Epithelial cell of esophagus (primary cell): ENCODE measurements around the gene TGFBR1.

ENCODE experiments used
- DNase-seq: peaks from one replicate; pipeline ENCODE4 v3.0.0; 2010; ENCODE audit warnings: low read depth
- H3K4me3 ChIP-seq: 2 replicates; pipeline ENCODE4 v1.5.1; 2011; ENCODE audit warnings: mild to moderate bottlenecking, low read length, control low read depth
- CTCF ChIP-seq: IDR thresholded peaks from 2 replicates; pipeline ENCODE4 v1.5.1; 2011; ENCODE audit warnings: low read depth, mild to moderate bottlenecking, low read length, control low read depth, inconsistent platforms; ENCODE audit not compliant: insufficient read depth; ENCODE audit errors: missing control alignments

TGFBR1 gene

GRCh38 chr9:99101812-99102211 is 3.1 kb upstream of the TGFBR1 start:
- DNase-seq = no peak
- no peak for TF ChIP-seq CTCF
- H3K4me3 ChIP-seq = no peak overlapping the region

DNA sequence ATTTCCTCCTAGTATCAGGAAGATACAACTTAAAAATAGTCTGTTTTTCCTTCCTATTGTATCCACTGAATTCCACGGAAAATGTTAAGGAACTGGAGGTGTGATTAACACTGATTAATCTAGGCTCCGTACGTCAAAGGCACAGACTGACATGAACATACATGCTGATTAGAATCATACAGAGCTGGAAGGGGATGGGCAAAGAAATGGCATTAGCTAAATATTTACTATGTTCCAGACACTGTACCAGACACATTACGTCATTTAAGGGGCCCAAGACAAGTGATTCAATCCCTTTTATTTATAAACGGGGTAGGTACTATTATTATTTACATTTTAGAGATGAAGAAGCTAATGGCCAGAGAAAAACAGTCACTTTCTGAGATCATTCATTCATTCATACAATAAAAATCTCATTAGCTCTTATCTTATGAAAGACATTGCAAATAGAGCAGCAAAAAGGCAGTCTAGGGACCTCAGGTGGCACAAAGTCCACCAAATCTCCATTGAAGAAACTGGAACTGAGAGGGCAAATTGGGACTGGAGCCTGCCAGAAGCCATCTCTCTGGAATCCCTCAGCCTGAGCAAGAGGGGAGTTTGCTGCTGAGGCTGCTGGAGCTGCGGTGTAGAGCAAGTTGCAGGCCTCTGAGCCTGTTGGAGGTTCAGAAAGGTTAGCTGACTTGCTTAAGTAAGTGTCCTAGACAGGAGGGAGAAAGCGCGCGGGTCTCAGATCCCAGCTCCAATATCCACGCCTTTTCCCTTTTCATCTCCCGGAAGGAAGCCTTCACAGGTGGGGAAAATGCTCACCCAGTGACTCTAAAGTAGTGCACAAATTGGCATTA is 1.6 kb upstream of the TGFBR1 start:
- TF ChIP-seq CTCF = no peak
- DNase-seq = peak; percentile 93
- no peak overlapping the region for H3K4me3 ChIP-seq

GRCh38 chr9:99103901-99104458 is 933 bp upstream of the TGFBR1 start:
- TF ChIP-seq CTCF = no peak
- DNase-seq = peak; percentile 64
- peak overlapping the region; percentile 57 for H3K4me3 ChIP-seq

DNA sequence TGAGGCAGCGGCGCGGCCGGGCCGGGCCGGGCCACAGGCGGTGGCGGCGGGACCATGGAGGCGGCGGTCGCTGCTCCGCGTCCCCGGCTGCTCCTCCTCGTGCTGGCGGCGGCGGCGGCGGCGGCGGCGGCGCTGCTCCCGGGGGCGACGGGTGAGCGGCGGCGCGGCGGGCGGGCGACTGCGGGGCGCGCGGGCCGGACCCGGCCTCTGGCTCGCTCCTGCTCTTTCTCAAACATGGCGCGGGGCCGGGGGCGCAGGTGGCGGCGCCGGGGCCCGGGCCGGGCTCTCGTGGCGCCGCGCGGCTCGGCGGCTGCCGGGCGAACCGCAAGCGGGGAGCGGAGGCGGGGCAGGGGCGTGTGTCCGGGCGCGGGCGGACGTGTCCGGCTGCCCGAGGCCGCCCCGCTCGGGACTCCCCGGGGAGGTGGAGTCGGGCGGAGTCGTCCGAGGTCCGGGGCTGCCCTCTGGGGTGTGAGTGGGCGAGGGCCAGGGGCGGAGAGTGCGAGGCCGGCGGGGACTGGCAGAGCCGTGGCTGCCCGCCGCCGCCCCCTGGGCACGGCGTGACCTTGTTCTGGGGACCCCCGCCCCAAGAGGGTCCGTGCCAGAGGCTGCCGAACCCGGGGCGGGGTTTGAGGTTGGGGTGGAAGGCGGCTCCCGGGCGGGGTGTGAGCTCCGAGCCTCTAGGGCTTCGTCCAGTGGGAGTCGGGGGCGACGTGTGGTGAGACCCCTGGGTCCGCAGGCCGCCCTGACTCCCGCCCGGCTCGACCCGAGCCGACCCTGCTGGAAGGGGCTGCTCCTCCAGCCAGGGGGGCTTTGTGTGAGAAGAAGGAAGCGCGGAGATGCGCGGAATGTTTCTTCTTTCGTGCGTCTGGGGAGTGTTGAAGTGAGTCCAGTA is 485 bp downstream of the TGFBR1 start:
- H3K4me3 ChIP-seq = peak overlapping the region; percentile 66
- no peak for TF ChIP-seq CTCF
- DNase-seq = peak; percentile 72

DNA sequence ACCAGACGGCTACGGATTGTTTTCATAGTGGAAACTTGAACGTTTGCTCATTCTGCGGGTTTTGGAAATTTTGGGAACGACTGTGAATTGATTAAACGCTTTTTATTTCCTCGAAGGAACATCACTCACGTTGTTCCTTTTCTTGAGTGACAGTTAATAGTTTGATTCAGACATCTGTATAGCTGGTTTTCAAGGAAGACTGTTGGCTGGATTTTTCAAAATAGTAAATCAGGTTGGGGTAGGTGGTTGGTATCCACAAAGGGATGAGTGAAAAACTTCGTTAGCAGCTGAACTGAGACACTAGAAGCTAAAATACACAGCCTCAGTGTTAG is 1.1 kb downstream of the TGFBR1 start:
- no peak for DNase-seq
- H3K4me3 ChIP-seq = peak overlapping the region; percentile 66
- TF ChIP-seq CTCF = no peak

DNA sequence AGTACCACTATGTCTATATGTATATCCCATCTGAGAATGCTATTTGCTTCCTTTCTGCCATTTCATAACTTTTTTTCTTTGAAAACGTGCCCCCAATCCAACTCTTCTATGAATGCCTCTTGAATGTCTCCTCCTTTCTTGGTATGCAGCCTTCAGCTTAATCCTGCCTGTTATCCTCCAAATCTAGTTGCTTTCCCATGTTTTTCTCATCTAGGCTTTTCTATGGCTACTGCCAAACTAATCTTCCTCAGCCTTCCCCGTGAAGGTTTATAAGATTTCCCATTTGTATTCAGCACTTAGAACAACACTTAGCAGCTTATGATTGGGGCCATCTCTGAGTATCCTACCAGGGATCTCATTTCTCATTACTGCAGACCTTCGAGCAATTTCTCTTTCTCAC is 2.5 kb downstream of the TGFBR1 start:
- no peak for DNase-seq
- no peak for TF ChIP-seq CTCF
- no peak overlapping the region for H3K4me3 ChIP-seq
